Smooth muscle cell (in vitro differentiated cells): ENCODE results near the gene TAP1. TPM values are rescaled to one million over a fixed set of nuclear protein-coding genes. Genes with fewer than 3 reads are reported as not detected.

Experiments
- DNase-seq: peaks from one replicate; lab custom pipeline; 2025; ENCODE audit not compliant: unreplicated experiment; lab: John Stamatoyannopoulos, UW
- H2AFZ ChIP-seq: fragments of 200-600 bp; sonication (generic); 2 replicates; pipeline ENCODE4 v1.6.0; 2016; ENCODE audit warnings: antibody characterized with exemption, low read depth, mild to moderate bottlenecking
- H3F3A ChIP-seq: fragments of 200-600 bp; sonication (generic); 2 replicates; pipeline ENCODE4 v1.6.0; 2017; ENCODE audit warnings: antibody characterized with exemption, low read depth
- H3K27ac ChIP-seq: fragments of 200-600 bp; sonication (generic); 2 replicates; pipeline ENCODE4 v1.5.1; 2016; ENCODE audit warnings: low read depth, mild to moderate bottlenecking
- H3K27me3 ChIP-seq: fragments of 200-600 bp; sonication (generic); 2 replicates; pipeline ENCODE4 v1.6.1; 2016; ENCODE audit warnings: low read depth, mild to moderate bottlenecking
- H3K36me3 ChIP-seq: fragments of 200-600 bp; sonication (generic); 2 replicates; pipeline ENCODE4 v1.5.1; 2016; ENCODE audit warnings: low read depth
- H3K4me1 ChIP-seq: fragments of 200-600 bp; sonication (generic); 2 replicates; pipeline ENCODE4 v1.5.1; 2016; ENCODE audit warnings: low read depth
- H3K4me2 ChIP-seq: fragments of 200-600 bp; sonication (generic); 2 replicates; pipeline ENCODE4 v1.6.0; 2016; ENCODE audit warnings: mild to moderate bottlenecking
- H3K4me3 ChIP-seq: fragments of 200-600 bp; sonication (generic); 2 replicates; pipeline ENCODE4 v1.5.1; 2016; ENCODE audit warnings: mild to moderate bottlenecking
- H3K79me2 ChIP-seq: fragments of 200-600 bp; sonication (generic); 2 replicates; pipeline ENCODE4 v1.6.0; 2016; ENCODE audit warnings: low read depth, mild to moderate bottlenecking
- H3K9ac ChIP-seq: fragments of 200-600 bp; sonication (generic); 2 replicates; pipeline ENCODE4 v1.6.0; 2016; ENCODE audit warnings: low read depth
- H3K9me3 ChIP-seq: fragments of 200-600 bp; sonication (generic); replicated peaks from 2 replicates; pipeline ENCODE4 v1.5.1; 2016; ENCODE audit warnings: low read depth
- H4K20me1 ChIP-seq: fragments of 200-600 bp; sonication (generic); 2 replicates; pipeline ENCODE4 v1.6.0; 2016; ENCODE audit warnings: low read depth
- CTCF ChIP-seq: fragments of 200-600 bp; sonication (generic); IDR thresholded peaks from 2 replicates; pipeline ENCODE4 v1.5.1; 2017; ENCODE audit warnings: borderline replicate concordance, mild to moderate bottlenecking, antibody characterized with exemption; ENCODE audit not compliant: insufficient read depth, poor library complexity, severe bottlenecking
- WGBS: methylation state at CpG from one replicate; pipeline ENCODE4 v1.1.7; 2016; ENCODE audit warnings: low lambda C conversion rate; 5-methylcytosine and 5-hydroxymethylcytosine counted together
- polyA plus RNA-seq: library from polyadenylated mRNA; unstranded; fragments of >200 nt; fragmentation: Nextera tagmentation; extraction: Ambion mirVana; gene quantifications from 2 replicates; pipeline ENCODE4 v1.2.1, GENCODE V29; 2016
- total RNA-seq: library from RNA; depleted of rRNA; stranded (reverse); fragments of >200 nt; gene quantifications from 2 replicates; pipeline ENCODE4 v1.2.3, GENCODE V29; 2014

The TAP1 gene
- total and polyA plus RNA-seq, 2 experiments from 2014 or later: 11.2 to 18.4 TPM

GRCh38 chr6:32819729-32820128, 33.8 kb downstream of the TAP1 start:
- H3K27ac ChIP-seq: peak overlapping the region; percentile 22
- H3K4me2 ChIP-seq: no peak overlapping the region
- no peak overlapping the region for H3K4me3 ChIP-seq
- no peak overlapping the region for H2AFZ ChIP-seq
- H3K4me1 ChIP-seq: no peaks in the 10 kb centered on the region
- no peaks in the 10 kb centered on the region for H4K20me1 ChIP-seq
- no peaks in the 10 kb centered on the region for H3K9me3 ChIP-seq
- WGBS: 58% methylated on average over 3 of the region's 3 CpGs
- no peaks in the 10 kb centered on the region for H3K27me3 ChIP-seq
- DNase-seq: no peak
- H3K79me2 ChIP-seq: no peaks in the 10 kb centered on the region
- no peak overlapping the region for H3K9ac ChIP-seq
- no peak for TF ChIP-seq CTCF
- no peaks in the 10 kb centered on the region for H3K36me3 ChIP-seq
- no peaks in the 10 kb centered on the region for H3F3A ChIP-seq

- Histone ChIP-seq H4K20me1 (no peaks in the 10 kb centered on the region), H3K9me3 (no peaks in the 10 kb centered on the region), H3K36me3 (no peaks in the 10 kb centered on the region), H3K4me2 (no peak overlapping the region), H3F3A (no peaks in the 10 kb centered on the region), H3K4me1 (no peaks in the 10 kb centered on the region), H3K27ac (peak overlapping the region; percentile 22), H2AFZ (no peak overlapping the region), H3K27me3 (peaks cover 3% of the 10 kb centered on the region), H3K79me2 (no peaks in the 10 kb centered on the region), H3K4me3 (no peak overlapping the region), H3K9ac (no peak overlapping the region)
- DNase-seq: no peak
- WGBS: 69% methylated on average over 2 of the region's 2 CpGs
- TF ChIP-seq CTCF: no peak
These were observed 34.6 kb downstream of the TAP1 start for GRCh38 chr6:32818867-32819266.

GRCh38 chr6:32816746-32817204, 36.7 kb downstream of the TAP1 start, which contains the start of gene HLA-DOB:
TSS of gene HLA-DOB (minus strand) at chr6:32817002. CDS start at chr6:32816951, 51 bp downstream.
- peak within 1 kb of the TSS; percentile 56 for H3K9ac ChIP-seq
- H3K36me3 ChIP-seq: no peaks in the 10 kb centered on the region
- TF ChIP-seq CTCF: no peak
- no peak for DNase-seq
- WGBS: 59% methylated on average over 3 of the region's 3 CpGs
- H3K27me3 ChIP-seq: peaks cover 9% of the 10 kb centered on the region
- no peak within 1 kb of the TSS for H2AFZ ChIP-seq
- H3K4me2 ChIP-seq: peak within 1 kb of the TSS; percentile 3
- no peaks in the 10 kb centered on the region for H3F3A ChIP-seq
- H3K4me1 ChIP-seq: no peaks in the 10 kb centered on the region
- H3K9me3 ChIP-seq: no peaks in the 10 kb centered on the region
- no peaks in the 10 kb centered on the region for H4K20me1 ChIP-seq
- no peaks in the 10 kb centered on the region for H3K79me2 ChIP-seq
- H3K4me3 ChIP-seq: no peak within 1 kb of the TSS
- peak within 1 kb of the TSS; percentile 86 for H3K27ac ChIP-seq

- no peak overlapping the region for H2AFZ ChIP-seq
- H3K4me2 ChIP-seq: no peak overlapping the region
- H4K20me1 ChIP-seq: no peaks in the 10 kb centered on the region
- no peaks in the 10 kb centered on the region for H3K9me3 ChIP-seq
- H3K4me3 ChIP-seq: no peak overlapping the region
- no peaks in the 10 kb centered on the region for H3F3A ChIP-seq
- H3K9ac ChIP-seq: peak overlapping the region; percentile 56
- H3K27me3 ChIP-seq: peaks cover 9% of the 10 kb centered on the region
- DNase-seq: no peak
- no peaks in the 10 kb centered on the region for H3K36me3 ChIP-seq
- peak overlapping the region; percentile 86 for H3K27ac ChIP-seq
- TF ChIP-seq CTCF: no peak
- H3K79me2 ChIP-seq: no peaks in the 10 kb centered on the region
- no peaks in the 10 kb centered on the region for H3K4me1 ChIP-seq
- WGBS: 96% methylated on average over 2 of the region's 2 CpGs
These were observed 37.5 kb downstream of the TAP1 start for GRCh38 chr6:32815996-32816395.
